ENCODE measurements around the gene ANKIB1.
A peak's percentile ranks its signal among the peaks of the same experiment; 100 is the strongest.

Gene ANKIB1

GRCh38 chr7:92331508-92331907 is 85.7 kb downstream of the ANKIB1 start:
- TF ChIP-seq CTCF (conservative IDR thresholded peaks at IDR 0.05), result no peak
- H3K27ac ChIP-seq, result no peak overlapping the region

GRCh38 chr7:92332782-92333181 is 87.0 kb downstream of the ANKIB1 start:
- H3K27ac ChIP-seq, result no peak overlapping the region
- no peak for TF ChIP-seq CTCF (conservative IDR thresholded peaks at IDR 0.05)

GRCh38 chr7:92333866-92334265 is 88.1 kb downstream of the ANKIB1 start:
- no peak for TF ChIP-seq CTCF (conservative IDR thresholded peaks at IDR 0.05)
- H3K27ac ChIP-seq, result no peak overlapping the region

- no peak for TF ChIP-seq CTCF (conservative IDR thresholded peaks at IDR 0.05)
- H3K27ac ChIP-seq, result no peak overlapping the region
These were observed 89.8 kb downstream of the ANKIB1 start for GRCh38 chr7:92335574-92335973.

- peak overlapping the region; percentile 40 for H3K27ac ChIP-seq
- TF ChIP-seq CTCF (conservative IDR thresholded peaks at IDR 0.05), result no peak
These were observed 91.0 kb downstream of the ANKIB1 start for GRCh38 chr7:92336662-92337340.

GRCh38 chr7:92340016-92340415 is 94.2 kb downstream of the ANKIB1 start:
- TF ChIP-seq CTCF (conservative IDR thresholded peaks at IDR 0.05), result no peak
- no peak overlapping the region for H3K27ac ChIP-seq

- no peak for TF ChIP-seq CTCF (conservative IDR thresholded peaks at IDR 0.05)
These were observed 97.9 kb downstream of the ANKIB1 start for GRCh38 chr7:92343714-92344113.

More at GRCh38 chr7:92343714-92344113, 97.9 kb downstream of the ANKIB1 start:
- H3K27ac ChIP-seq, result no peak overlapping the region
